ENCODE measurements around the gene EPHB2.

The EPHB2 gene

GRCh38 chr1:22749919-22750684 is 39.5 kb downstream of the EPHB2 start:
- no peak for DNase-seq (ENCODE audit: extremely low read depth in 1 of 2, low read depth in 1 of 2)

- DNase-seq (ENCODE audit: extremely low read depth in 1 of 2, low read depth in 1 of 2): no peak
Observed at GRCh38 chr1:22750685-22751051, 40.0 kb downstream of the EPHB2 start.

- no peak for DNase-seq (ENCODE audit: extremely low read depth in 1 of 2, low read depth in 1 of 2)
Observed at GRCh38 chr1:22751124-22751531, 40.5 kb downstream of the EPHB2 start.

GRCh38 chr1:22752339-22752738 is 41.7 kb downstream of the EPHB2 start:
- DNase-seq (ENCODE audit: extremely low read depth in 1 of 2, low read depth in 1 of 2): no peak

- DNase-seq (ENCODE audit: extremely low read depth in 1 of 2, low read depth in 1 of 2): no peak
Observed at GRCh38 chr1:22753481-22753971, 42.9 kb downstream of the EPHB2 start.

- no peak for DNase-seq (ENCODE audit: extremely low read depth in 1 of 2, low read depth in 1 of 2)
Observed at GRCh38 chr1:22754106-22754768, 43.6 kb downstream of the EPHB2 start.

- no peak for DNase-seq (ENCODE audit: extremely low read depth in 1 of 2, low read depth in 1 of 2)
Observed at GRCh38 chr1:22754824-22755223, 44.2 kb downstream of the EPHB2 start.

- no peak for DNase-seq (ENCODE audit: extremely low read depth in 1 of 2, low read depth in 1 of 2)
Observed at GRCh38 chr1:22755641-22756040, 45.0 kb downstream of the EPHB2 start.

- DNase-seq (ENCODE audit: extremely low read depth in 1 of 2, low read depth in 1 of 2): no peak
Observed at GRCh38 chr1:22756125-22756735, 45.6 kb downstream of the EPHB2 start.

- no peak for DNase-seq (ENCODE audit: extremely low read depth in 1 of 2, low read depth in 1 of 2)
Observed at GRCh38 chr1:22760455-22760854, 49.8 kb downstream of the EPHB2 start.

GRCh38 chr1:22761101-22761500 is 50.5 kb downstream of the EPHB2 start:
- no peak for DNase-seq (ENCODE audit: extremely low read depth in 1 of 2, low read depth in 1 of 2)

GRCh38 chr1:22761821-22762220 is 51.2 kb downstream of the EPHB2 start:
- no peak for DNase-seq (ENCODE audit: extremely low read depth in 1 of 2, low read depth in 1 of 2)

- no peak for DNase-seq (ENCODE audit: extremely low read depth in 1 of 2, low read depth in 1 of 2)
Observed at GRCh38 chr1:22763487-22764200, 53.0 kb downstream of the EPHB2 start.

- no peak for DNase-seq (ENCODE audit: extremely low read depth in 1 of 2, low read depth in 1 of 2)
Observed at GRCh38 chr1:22767852-22768251, 57.2 kb downstream of the EPHB2 start.

- DNase-seq (ENCODE audit: extremely low read depth in 1 of 2, low read depth in 1 of 2): no peak
Observed at GRCh38 chr1:22769932-22770331, 59.3 kb downstream of the EPHB2 start.

- DNase-seq (ENCODE audit: extremely low read depth in 1 of 2, low read depth in 1 of 2): no peak
Observed at GRCh38 chr1:22772014-22772413, 61.4 kb downstream of the EPHB2 start.

GRCh38 chr1:22773981-22774832 is 63.6 kb downstream of the EPHB2 start:
- no peak for DNase-seq (ENCODE audit: extremely low read depth in 1 of 2, low read depth in 1 of 2)

GRCh38 chr1:22774833-22775182 is 64.2 kb downstream of the EPHB2 start:
- no peak for DNase-seq (ENCODE audit: extremely low read depth in 1 of 2, low read depth in 1 of 2)

- no peak for DNase-seq (ENCODE audit: extremely low read depth in 1 of 2, low read depth in 1 of 2)
Observed at GRCh38 chr1:22775478-22775877, 64.8 kb downstream of the EPHB2 start.

GRCh38 chr1:22776035-22776613 is 65.5 kb downstream of the EPHB2 start:
- no peak for DNase-seq (ENCODE audit: extremely low read depth in 1 of 2, low read depth in 1 of 2)

Data from stimulated activated CD8-positive, alpha-beta memory T cell treated with anti-CD3 and anti-CD28 coated beads, Interleukin-7, amount 100 ng/mL, for 48 hours (primary cell).